Prostate gland (tissue), 2 donors: ENCODE measurements around the gene TTC34.

Experiments
- CTCF ChIP-seq, 4 experiments: fragments of 200-600 bp in 2 of 4; fragments of 450-650 bp in 2 of 4; sonication (generic) in 2 of 4; IDR thresholded peaks; 1 replicate in 3 of 4; 2 replicates in 1 of 4; pipeline ENCODE4 v1.5.1; 2016 to 2019; ENCODE audit warnings: antibody characterized with exemption in 4 of 4, mild to moderate bottlenecking in 2 of 4, moderate library complexity in 2 of 4
- POLR2AphosphoS5 ChIP-seq: sonication (generic); formaldehyde crosslinking; IDR thresholded peaks from one replicate; pipeline ENCODE4 v1.6.1; 2017; ENCODE audit warnings: antibody characterized with exemption

GRCh38 chr1:2812939-2813653 is 11.6 kb upstream of the TTC34 start:
- no peak for TF ChIP-seq CTCF (IDR thresholded peaks at IDR 0.05)
- no peak for TF ChIP-seq POLR2AphosphoS5
